GM20000 (cell line): Measurements from ENCODE around the gene CLDN12.

Experiments used
- DNase-seq: peaks from one replicate; pipeline ENCODE4 v3.0.0; 2012; ENCODE audit warnings: low spot score
- TF ChIP-seq, protein P1 (sequence below): IDR thresholded peaks from 2 replicates; pipeline ENCODE4 v1.5.1; 2012; ENCODE audit warnings: mild to moderate bottlenecking, control low read depth; ENCODE audit errors: extremely low read depth, missing control alignments

Gene CLDN12

DNA sequence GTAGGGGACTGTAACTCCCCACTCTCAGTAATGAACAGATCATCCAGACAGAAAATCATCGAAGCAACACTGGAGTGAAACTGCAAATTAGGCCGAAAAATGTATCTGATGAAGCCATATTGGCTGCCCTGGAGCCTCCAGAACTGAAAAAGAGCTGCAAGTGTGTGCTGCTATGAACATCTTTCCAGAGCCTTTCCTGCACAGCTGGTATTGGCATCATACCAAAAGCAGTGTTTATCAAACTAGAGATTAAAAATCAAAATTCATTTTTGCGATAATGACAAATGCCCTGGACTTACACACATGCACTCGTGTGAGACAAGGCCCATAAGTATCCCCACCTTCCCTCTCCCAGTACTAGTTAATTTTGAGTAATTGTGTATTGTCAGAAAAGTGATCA lies 6.8 kb upstream of the CLDN12 start:
- TF ChIP-seq, protein P1, sequence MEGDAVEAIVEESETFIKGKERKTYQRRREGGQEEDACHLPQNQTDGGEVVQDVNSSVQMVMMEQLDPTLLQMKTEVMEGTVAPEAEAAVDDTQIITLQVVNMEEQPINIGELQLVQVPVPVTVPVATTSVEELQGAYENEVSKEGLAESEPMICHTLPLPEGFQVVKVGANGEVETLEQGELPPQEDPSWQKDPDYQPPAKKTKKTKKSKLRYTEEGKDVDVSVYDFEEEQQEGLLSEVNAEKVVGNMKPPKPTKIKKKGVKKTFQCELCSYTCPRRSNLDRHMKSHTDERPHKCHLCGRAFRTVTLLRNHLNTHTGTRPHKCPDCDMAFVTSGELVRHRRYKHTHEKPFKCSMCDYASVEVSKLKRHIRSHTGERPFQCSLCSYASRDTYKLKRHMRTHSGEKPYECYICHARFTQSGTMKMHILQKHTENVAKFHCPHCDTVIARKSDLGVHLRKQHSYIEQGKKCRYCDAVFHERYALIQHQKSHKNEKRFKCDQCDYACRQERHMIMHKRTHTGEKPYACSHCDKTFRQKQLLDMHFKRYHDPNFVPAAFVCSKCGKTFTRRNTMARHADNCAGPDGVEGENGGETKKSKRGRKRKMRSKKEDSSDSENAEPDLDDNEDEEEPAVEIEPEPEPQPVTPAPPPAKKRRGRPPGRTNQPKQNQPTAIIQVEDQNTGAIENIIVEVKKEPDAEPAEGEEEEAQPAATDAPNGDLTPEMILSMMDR = no peak
- DNase-seq = no peak

DNA sequence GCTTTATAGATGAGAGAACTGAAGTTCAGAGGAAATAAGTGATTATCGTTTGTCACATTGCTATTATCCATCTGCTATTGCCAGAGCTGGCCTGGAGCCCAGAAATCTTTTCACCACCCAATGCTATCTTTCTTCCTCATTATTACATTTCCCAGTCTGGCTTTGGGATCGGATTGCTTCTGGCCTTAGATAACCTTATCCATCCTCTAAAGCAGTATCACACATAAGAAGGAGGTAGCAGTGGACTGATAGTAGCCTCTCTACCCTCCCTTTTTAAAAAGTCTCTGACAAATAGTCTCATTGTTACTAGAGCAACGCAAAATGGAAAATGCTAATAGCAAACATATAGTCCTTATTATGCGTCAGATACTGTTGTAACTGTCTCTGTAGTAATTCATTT lies 1.3 kb upstream of the CLDN12 start:
- TF ChIP-seq, protein P1 = no peak

DNA sequence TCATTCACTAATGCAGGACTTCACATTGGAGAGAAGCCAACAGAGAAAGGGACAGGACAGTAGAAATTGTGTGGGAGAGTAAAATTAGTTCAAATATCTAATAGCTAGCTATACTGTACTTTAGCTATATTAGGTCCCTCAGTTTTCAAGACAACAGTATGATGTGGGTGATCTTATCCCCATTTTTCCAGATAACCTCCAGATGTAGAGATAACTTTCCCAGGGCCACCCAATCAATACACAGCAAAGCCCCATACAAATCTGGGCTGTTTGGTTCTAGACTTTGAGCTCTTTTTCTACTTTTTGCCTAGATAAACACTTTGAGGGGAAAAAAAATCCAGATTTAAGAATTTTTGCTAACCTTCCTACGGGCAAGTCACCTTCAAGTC lies 482 bp upstream of the CLDN12 start:
- no peak for DNase-seq
- TF ChIP-seq, protein P1 = no peak

More for the DNA sequence above, 1.3 kb upstream of the CLDN12 start:
- DNase-seq = no peak

DNA sequence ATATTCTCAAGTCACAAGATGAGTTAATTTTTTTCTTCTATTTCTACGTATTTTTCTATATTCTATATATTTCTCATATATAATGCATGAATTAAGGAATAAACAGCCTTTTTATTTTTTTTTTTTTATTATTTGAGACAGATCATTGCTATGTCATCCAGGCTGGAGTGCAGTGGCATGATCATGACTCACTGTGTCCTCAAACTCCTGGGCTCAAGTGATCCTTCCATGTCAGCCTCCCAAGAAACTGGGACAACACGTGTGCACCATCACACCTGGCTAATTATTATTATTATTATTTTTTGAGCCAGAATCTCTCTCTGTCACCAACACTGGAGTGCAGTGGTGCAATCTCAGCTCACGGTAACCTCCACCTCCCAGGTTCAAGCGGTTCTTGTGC lies 1.5 kb downstream of the CLDN12 start:
- TF ChIP-seq, protein P1 = no peak
- no peak for DNase-seq

DNA sequence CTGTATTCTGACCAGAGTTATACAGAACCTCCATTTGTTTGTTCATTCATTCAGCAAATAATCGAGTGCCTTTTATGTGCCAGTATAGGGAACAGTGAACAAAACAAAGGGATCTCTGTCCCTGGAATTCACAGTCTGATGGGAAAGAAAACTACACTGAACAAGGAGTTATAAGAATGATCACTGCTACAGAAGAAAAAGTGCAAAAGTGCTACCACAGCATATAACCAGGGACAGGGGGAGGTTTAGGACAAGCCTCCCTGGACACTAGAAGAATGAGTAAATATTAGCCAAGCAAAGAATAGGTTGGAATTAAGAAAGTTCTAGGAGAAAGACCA lies 4.2 kb downstream of the CLDN12 start:
- DNase-seq = no peak
- TF ChIP-seq, protein P1 = no peak

DNA sequence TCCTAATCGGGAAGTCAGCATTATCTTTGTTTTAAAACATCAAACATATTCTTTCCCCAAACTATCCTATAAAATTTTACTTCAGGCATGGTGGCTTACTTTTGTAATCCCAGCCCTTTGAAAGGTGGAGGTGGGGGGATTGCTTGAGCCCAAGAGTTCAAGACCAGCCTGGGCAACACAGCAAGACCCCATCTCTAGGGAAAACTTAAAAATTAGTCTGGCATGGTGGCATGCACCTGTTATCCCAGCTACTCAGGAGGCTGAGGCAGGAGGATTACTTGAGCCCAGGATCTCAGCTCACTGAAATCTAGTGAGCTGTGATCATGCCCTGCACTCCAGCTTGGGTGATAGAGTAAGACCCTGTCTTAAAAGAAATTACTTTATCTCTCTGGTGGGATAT lies 4.9 kb downstream of the CLDN12 start:
- TF ChIP-seq, protein P1 = no peak
- no peak for DNase-seq

DNA sequence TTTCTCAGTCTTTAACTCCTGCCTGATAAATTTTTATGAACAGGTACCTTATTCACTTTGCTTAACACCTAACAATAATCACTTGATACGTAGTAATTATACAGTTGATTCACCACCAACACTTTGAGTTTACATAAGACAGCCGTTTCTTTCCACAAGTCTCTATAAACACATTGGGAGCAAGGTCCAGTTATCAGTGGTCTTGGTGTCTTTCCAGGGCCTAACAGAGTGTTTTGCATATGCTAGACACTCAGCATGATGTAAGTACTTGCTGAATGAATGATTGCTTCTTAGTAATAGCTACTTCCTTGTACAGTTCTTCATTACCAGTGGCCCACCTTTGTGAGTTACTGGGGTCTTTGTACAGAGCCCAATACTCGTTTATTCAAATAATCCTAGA lies 6.4 kb downstream of the CLDN12 start:
- no peak for DNase-seq

More for the DNA sequence above, 6.4 kb downstream of the CLDN12 start:
- TF ChIP-seq, protein P1 = no peak
